Measurements from ENCODE around the gene BTBD18. TPM values are rescaled to one million over a fixed set of nuclear protein-coding genes. Genes with fewer than 3 reads are reported as not detected.

Gene BTBD18
- total RNA-seq, 1 experiment from 2014 or later = not detected

- DNase-seq (ENCODE audit: low read depth) = peak; percentile 26
Measured at GRCh38 chr11:57776031-57776521, 24.5 kb upstream of the BTBD18 start.

GRCh38 chr11:57775491-57775890, 23.9 kb upstream of the BTBD18 start:
- DNase-seq (ENCODE audit: low read depth) = no peak

GRCh38 chr11:57773026-57773598, 21.5 kb upstream of the BTBD18 start:
- DNase-seq (ENCODE audit: low read depth) = no peak

GRCh38 chr11:57772562-57772961, 20.9 kb upstream of the BTBD18 start:
- no peak for DNase-seq (ENCODE audit: low read depth)

- no peak for DNase-seq (ENCODE audit: low read depth)
Measured at GRCh38 chr11:57771365-57771764, 19.7 kb upstream of the BTBD18 start.

- DNase-seq (ENCODE audit: low read depth) = no peak
Measured at GRCh38 chr11:57770793-57771192, 19.2 kb upstream of the BTBD18 start.

GRCh38 chr11:57764972-57765371, 13.4 kb upstream of the BTBD18 start:
- no peak for DNase-seq (ENCODE audit: low read depth)

- no peak for DNase-seq (ENCODE audit: low read depth)
Measured at GRCh38 chr11:57764566-57764965, 12.9 kb upstream of the BTBD18 start.

- DNase-seq (ENCODE audit: low read depth) = no peak
Measured at GRCh38 chr11:57764021-57764420, 12.4 kb upstream of the BTBD18 start.

- peak; percentile 48 for DNase-seq (ENCODE audit: low read depth)
Measured at GRCh38 chr11:57763568-57763967, 11.9 kb upstream of the BTBD18 start.

GRCh38 chr11:57762235-57762861, 10.7 kb upstream of the BTBD18 start:
- no peak for DNase-seq (ENCODE audit: low read depth)

- peak; percentile 96 for DNase-seq (ENCODE audit: low read depth)
Measured at GRCh38 chr11:57761301-57762234, 9.9 kb upstream of the BTBD18 start, which contains the start of gene CTNND1. Gene CTNND1 (plus strand): TSS chr11:57761802. CDS start chr11:57791479, 29,677 bp downstream.

GRCh38 chr11:57758174-57758573, 6.6 kb upstream of the BTBD18 start:
- DNase-seq (ENCODE audit: low read depth) = no peak

GRCh38 chr11:57752954-57753353, 1.3 kb upstream of the BTBD18 start:
- DNase-seq (ENCODE audit: low read depth) = no peak

GRCh38 chr11:57751176-57751575, 443 bp downstream of the BTBD18 start:
- no peak for DNase-seq (ENCODE audit: low read depth)

- no peak for DNase-seq (ENCODE audit: low read depth)
Measured at GRCh38 chr11:57746920-57747319, 4.7 kb downstream of the BTBD18 start.

- DNase-seq (ENCODE audit: low read depth) = no peak
Measured at GRCh38 chr11:57745206-57745605, 6.4 kb downstream of the BTBD18 start.

- no peak for DNase-seq (ENCODE audit: low read depth)
Measured at GRCh38 chr11:57744357-57744756, 7.3 kb downstream of the BTBD18 start.

GRCh38 chr11:57742087-57742452, 9.5 kb downstream of the BTBD18 start:
- no peak for DNase-seq (ENCODE audit: low read depth)

- peak; percentile 94 for DNase-seq (ENCODE audit: low read depth)
Measured at GRCh38 chr11:57741132-57742086, 10.2 kb downstream of the BTBD18 start, which contains the start of gene SELENOH. Gene SELENOH (plus strand): TSS chr11:57741491. CDS start chr11:57741596, 105 bp downstream.
